Activated T-cell treated with anti-CD3 and anti-CD28 coated beads, Interleukin-2, amount 50 U/mL, for 48 hours (primary cell): ENCODE measurements around the gene ANTXR1.
"Not testable (repeated sequence)": the region's sequence is repeated elsewhere in the genome, so short reads cannot be mapped to it uniquely, and the experiment has no call there.

Experiments used
- DNase-seq, 2 experiments: peaks; one replicate each; pipeline ENCODE4 v3.0.0-alpha.2; 2020

Gene ANTXR1

GRCh38 chr2:69217333-69218080, 204.5 kb downstream of the ANTXR1 start:
- DNase-seq, result no peak

- DNase-seq, result no peak
Observed at GRCh38 chr2:69221512-69221911, 208.5 kb downstream of the ANTXR1 start.

GRCh38 chr2:69221960-69222751, 209.2 kb downstream of the ANTXR1 start:
- no peak for DNase-seq

GRCh38 chr2:69222953-69223658, 210.1 kb downstream of the ANTXR1 start:
- DNase-seq, result no peak

GRCh38 chr2:69223759-69224511, 211.0 kb downstream of the ANTXR1 start:
- no peak for DNase-seq

GRCh38 chr2:69224512-69224837, 211.5 kb downstream of the ANTXR1 start:
- no peak for DNase-seq

GRCh38 chr2:69225933-69226332, 213.0 kb downstream of the ANTXR1 start:
- no peak for DNase-seq

GRCh38 chr2:69226903-69227302, 213.9 kb downstream of the ANTXR1 start:
- DNase-seq, result no peak

GRCh38 chr2:69227716-69228115, 214.7 kb downstream of the ANTXR1 start:
- no peak for DNase-seq

- DNase-seq, result not testable (repeated sequence)
Observed at GRCh38 chr2:69230946-69231345, 218.0 kb downstream of the ANTXR1 start.

GRCh38 chr2:69231612-69232277, 218.8 kb downstream of the ANTXR1 start:
- DNase-seq, result no peak

GRCh38 chr2:69235835-69236234, 222.9 kb downstream of the ANTXR1 start:
- not testable (repeated sequence) for DNase-seq

GRCh38 chr2:69237070-69237670, 224.2 kb downstream of the ANTXR1 start:
- no peak for DNase-seq

GRCh38 chr2:69238449-69239031, 225.6 kb downstream of the ANTXR1 start:
- no peak for DNase-seq

- DNase-seq, result no peak
Observed at GRCh38 chr2:69241093-69241492, 228.1 kb downstream of the ANTXR1 start.

GRCh38 chr2:69241664-69242514, 228.9 kb downstream of the ANTXR1 start:
- no peak for DNase-seq

- no peak for DNase-seq
Observed at GRCh38 chr2:69242651-69243051, 229.7 kb downstream of the ANTXR1 start.

GRCh38 chr2:69243652-69244051, 230.7 kb downstream of the ANTXR1 start:
- no peak for DNase-seq

- DNase-seq, result no peak
Observed at GRCh38 chr2:69244882-69245281, 231.9 kb downstream of the ANTXR1 start.

GRCh38 chr2:69247583-69247982, 234.6 kb downstream of the ANTXR1 start:
- DNase-seq, result no peak

- DNase-seq, result no peak
Observed at GRCh38 chr2:69248232-69248631, 235.3 kb downstream of the ANTXR1 start.
